BLaER1 (cell line): ENCODE results near the gene ADCYAP1R1.
A peak's percentile ranks its signal among the peaks of the same experiment; 100 is the strongest.

Experiments used
- H3K27ac ChIP-seq: shearing (Covaris generic); formaldehyde crosslinking; 2 replicates; pipeline ENCODE4 v1.8.1; 2022
- H3K27me3 ChIP-seq: shearing (Covaris generic); formaldehyde crosslinking; 2 replicates; pipeline ENCODE4 v1.8.1; 2022
- H3K36me3 ChIP-seq: shearing (Covaris generic); formaldehyde crosslinking; 2 replicates; pipeline ENCODE4 v1.8.1; 2022
- H3K4me1 ChIP-seq: shearing (Covaris generic); formaldehyde crosslinking; 2 replicates; pipeline ENCODE4 v1.8.1; 2022
- H3K4me2 ChIP-seq: shearing (Covaris generic); formaldehyde crosslinking; 2 replicates; pipeline ENCODE4 v1.8.1; 2022
- H3K4me3 ChIP-seq: shearing (Covaris generic); formaldehyde crosslinking; 2 replicates; pipeline ENCODE4 v1.8.1; 2022
- H3K9ac ChIP-seq: shearing (Covaris generic); formaldehyde crosslinking; 2 replicates; pipeline ENCODE4 v1.8.1; 2022
- H3K9me3 ChIP-seq: shearing (Covaris generic); formaldehyde crosslinking; 2 replicates; pipeline ENCODE4 v1.8.1; 2022
- H4K20me1 ChIP-seq: shearing (Covaris generic); formaldehyde crosslinking; 2 replicates; pipeline ENCODE4 v1.8.1; 2022
- Cebpa-rat ChIP-seq: shearing (Covaris generic); IDR thresholded peaks from 2 replicates; pipeline ENCODE4 v1.8.1; 2022

The ADCYAP1R1 gene

DNA sequence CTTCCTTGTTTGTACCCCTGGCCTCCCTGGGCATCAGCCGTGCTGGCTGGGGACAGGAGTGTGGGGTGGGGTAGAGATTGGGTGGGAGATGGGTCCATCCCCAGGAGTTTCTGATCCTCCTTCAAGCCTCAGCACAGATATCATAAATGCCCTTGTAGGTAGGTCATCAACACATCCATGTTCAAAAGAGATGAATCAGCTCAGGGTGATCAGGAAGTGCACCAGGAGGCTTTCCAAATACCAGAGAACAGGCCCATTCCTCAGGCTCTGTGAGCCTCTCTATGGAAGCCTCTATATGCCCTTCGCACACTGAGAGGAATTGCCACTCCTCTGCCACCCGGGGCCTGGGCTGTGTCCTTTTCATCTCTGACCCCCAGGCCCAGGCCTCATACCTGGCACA is 31.9 kb upstream of the ADCYAP1R1 start:
- H3K27me3 ChIP-seq, result no peaks in the 10 kb centered on the region
- peaks cover 17% of the 10 kb centered on the region for H3K4me1 ChIP-seq
- H3K27ac ChIP-seq, result no peak overlapping the region
- no peaks in the 10 kb centered on the region for H4K20me1 ChIP-seq
- no peak overlapping the region for H3K4me2 ChIP-seq
- H3K9me3 ChIP-seq, result no peaks in the 10 kb centered on the region
- no peak overlapping the region for H3K9ac ChIP-seq
- no peak overlapping the region for H3K4me3 ChIP-seq
- TF ChIP-seq Cebpa-rat, result no peak
- H3K36me3 ChIP-seq, result no peaks in the 10 kb centered on the region

DNA sequence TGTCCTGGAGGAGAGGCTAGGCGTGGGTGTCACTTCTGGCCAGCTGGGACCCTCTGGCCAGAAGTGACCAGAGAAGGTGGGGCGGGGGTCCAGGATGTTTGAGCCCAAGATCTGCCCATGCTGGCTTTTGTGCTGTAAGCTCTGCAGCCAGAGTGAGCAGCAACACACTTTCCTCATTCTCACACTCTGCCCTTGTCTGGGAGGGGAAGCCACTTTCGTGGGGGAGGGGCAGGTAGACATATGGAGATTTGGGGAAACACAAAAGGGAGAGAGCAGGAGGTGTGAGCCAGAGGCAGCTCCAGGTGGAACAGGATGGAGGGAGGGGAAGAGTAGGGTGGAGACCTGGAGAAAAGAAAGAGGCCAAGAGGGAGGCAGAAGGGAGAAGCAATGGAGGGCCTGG is 31.5 kb upstream of the ADCYAP1R1 start:
- H3K4me1 ChIP-seq, result peaks cover 17% of the 10 kb centered on the region
- H3K9ac ChIP-seq, result no peak overlapping the region
- no peaks in the 10 kb centered on the region for H4K20me1 ChIP-seq
- no peak overlapping the region for H3K4me3 ChIP-seq
- no peaks in the 10 kb centered on the region for H3K36me3 ChIP-seq
- H3K27me3 ChIP-seq, result no peaks in the 10 kb centered on the region
- no peak overlapping the region for H3K4me2 ChIP-seq
- H3K9me3 ChIP-seq, result no peaks in the 10 kb centered on the region
- no peak for TF ChIP-seq Cebpa-rat
- no peak overlapping the region for H3K27ac ChIP-seq

DNA sequence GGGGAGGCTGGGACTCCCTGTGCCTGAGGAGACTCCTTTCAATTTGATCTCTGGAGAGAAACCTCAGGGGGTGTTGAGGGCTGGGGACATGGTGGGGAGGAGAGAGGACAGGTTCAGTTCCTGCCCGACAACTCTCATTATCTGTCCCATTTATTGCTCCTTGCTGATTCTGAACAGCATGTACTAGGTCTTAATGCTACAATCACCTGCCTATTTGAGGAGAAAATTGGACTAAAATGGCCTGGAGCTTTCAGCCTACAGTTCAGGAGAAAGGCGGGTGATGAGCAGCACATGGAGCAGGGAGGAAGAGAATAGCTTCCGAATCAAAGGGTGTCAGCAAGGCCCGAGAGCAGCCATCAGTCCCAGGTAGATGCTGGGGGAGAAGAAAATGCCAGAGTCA is 30.0 kb upstream of the ADCYAP1R1 start:
- Histone ChIP-seq H3K9me3 (no peaks in the 10 kb centered on the region), H3K27me3 (no peaks in the 10 kb centered on the region; the same call in 1 of the 2 replicates), H4K20me1 (no peaks in the 10 kb centered on the region), H3K27ac (no peak overlapping the region), H3K9ac (no peak overlapping the region), H3K4me3 (no peak overlapping the region), H3K36me3 (no peaks in the 10 kb centered on the region), H3K4me2 (no peak overlapping the region), H3K4me1 (peaks cover 17% of the 10 kb centered on the region)
- no peak for TF ChIP-seq Cebpa-rat

DNA sequence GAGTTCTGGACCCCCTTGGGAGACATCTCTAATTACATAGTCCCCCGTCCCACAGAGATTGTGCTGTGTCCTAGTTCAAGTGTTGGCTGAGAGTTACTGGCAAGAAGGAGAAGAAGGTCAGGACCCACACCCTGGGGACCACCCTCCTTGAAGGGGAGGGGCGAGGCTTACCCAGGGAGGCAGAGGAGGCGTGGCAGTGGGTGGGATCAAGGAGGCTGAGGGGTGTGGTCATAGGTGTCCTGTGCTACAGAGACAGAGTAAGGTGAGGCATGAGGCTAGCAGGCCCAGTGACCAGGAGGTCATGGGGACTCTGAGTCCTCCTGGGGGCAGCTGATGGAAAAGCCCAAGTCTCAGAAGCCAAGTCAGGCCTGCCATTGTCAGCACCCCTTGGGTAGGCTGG is 29.4 kb upstream of the ADCYAP1R1 start:
- Histone ChIP-seq H3K27me3 (no peaks in the 10 kb centered on the region; the same call in 1 of the 2 replicates), H3K4me1 (peaks cover 17% of the 10 kb centered on the region), H3K27ac (no peak overlapping the region), H3K36me3 (no peaks in the 10 kb centered on the region), H3K4me3 (no peak overlapping the region), H4K20me1 (no peaks in the 10 kb centered on the region), H3K4me2 (no peak overlapping the region), H3K9ac (no peak overlapping the region), H3K9me3 (no peaks in the 10 kb centered on the region)
- TF ChIP-seq Cebpa-rat, result no peak

DNA sequence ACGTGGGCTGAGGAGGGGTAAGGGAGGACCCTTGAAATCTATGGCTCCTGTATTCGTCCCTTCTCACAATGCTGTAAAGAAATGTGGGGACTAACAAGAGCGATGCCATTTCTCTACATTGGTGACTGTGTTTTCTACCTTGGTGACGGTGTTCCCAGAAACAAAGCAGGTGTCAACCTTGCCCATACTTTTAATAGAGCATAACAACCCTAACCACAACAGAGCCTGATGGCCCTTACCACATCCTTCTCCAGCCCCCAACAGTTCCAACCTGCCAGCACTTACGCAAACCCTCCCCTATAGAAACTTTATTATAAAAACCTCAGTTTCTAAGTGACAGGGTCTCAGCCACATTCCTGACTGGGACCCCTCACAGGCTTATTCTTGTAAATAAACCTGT is 28.2 kb upstream of the ADCYAP1R1 start:
- Histone ChIP-seq H3K4me1 (peaks cover 17% of the 10 kb centered on the region), H4K20me1 (no peaks in the 10 kb centered on the region), H3K9me3 (no peaks in the 10 kb centered on the region), H3K27ac (no peak overlapping the region), H3K4me2 (peak overlapping the region; percentile 53), H3K9ac (no peak overlapping the region), H3K36me3 (no peaks in the 10 kb centered on the region), H3K27me3 (no peaks in the 10 kb centered on the region; the same call in 1 of the 2 replicates), H3K4me3 (no peak overlapping the region)
- TF ChIP-seq Cebpa-rat, result no peak

DNA sequence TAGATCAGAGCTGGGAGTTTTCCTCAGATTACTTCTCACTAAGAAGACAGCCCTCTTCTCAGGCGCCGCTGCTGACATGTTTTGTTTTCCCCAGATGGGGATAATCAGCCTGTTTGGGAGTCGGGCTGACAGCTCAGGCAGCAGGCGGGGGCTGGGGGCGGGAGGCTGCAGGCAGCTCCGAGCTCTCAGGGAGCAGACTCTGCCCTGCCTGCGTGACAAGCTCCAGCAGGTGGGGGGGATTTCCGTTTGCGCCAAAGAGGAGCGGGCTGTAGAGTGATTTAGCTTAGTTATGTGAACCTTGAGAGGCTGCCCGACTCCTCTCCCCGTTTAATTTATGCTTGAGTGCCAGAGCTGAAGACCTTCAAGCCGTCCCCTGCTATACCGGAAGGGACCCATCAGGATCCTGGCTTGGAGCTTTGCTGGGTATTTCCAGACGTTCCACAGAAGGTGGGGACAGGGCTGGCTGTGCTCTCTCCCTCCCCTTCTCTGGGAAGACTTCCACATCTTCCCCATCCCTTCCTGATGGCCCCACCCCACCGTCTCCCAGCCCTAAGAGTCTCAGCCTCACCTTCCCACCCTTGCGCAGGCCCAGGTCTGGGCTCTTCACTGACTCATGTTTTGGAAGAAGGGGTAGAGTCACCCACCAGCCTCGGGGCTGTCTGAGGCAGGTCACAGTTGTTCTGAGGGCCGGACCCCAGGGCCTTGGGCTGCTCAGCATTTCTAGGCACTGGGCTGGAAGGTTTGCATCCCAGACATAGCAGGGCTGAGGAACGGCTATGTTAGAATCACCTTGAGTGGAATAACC is 24.7 kb upstream of the ADCYAP1R1 start:
- Histone ChIP-seq H3K4me2 (peak overlapping the region; percentile 26), H4K20me1 (no peaks in the 10 kb centered on the region), H3K27me3 (no peaks in the 10 kb centered on the region; the same call in 1 of the 2 replicates), H3K4me1 (peaks cover 13% of the 10 kb centered on the region), H3K27ac (no peak overlapping the region), H3K9me3 (no peaks in the 10 kb centered on the region), H3K9ac (no peak overlapping the region; the same call in 1 of the 2 replicates), H3K4me3 (no peak overlapping the region), H3K36me3 (no peaks in the 10 kb centered on the region)
- no peak for TF ChIP-seq Cebpa-rat

DNA sequence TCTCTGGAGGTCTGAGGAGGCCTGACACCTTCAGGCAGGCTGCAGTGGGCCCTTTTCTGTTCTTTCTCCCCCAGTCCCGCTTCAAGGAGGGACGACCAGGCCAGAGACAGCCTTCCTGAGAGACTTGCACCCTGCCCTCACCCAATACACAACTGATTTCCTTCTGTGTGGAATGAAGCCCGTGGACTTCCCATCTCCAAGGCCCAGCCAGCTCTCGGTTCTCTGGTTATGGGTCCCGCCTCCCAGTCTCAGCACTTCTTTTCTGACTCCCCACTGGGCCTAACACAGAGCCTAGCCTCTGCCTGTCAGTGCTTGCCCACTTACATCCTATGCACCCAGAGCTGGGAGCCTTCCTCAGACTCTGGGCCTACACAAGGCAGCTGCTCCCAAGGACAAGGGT is 24.1 kb upstream of the ADCYAP1R1 start:
- Histone ChIP-seq H3K4me3 (no peak overlapping the region), H3K27ac (no peak overlapping the region), H3K9ac (no peak overlapping the region), H3K4me2 (no peak overlapping the region), H3K27me3 (no peaks in the 10 kb centered on the region; the same call in 1 of the 2 replicates), H3K4me1 (peaks cover 13% of the 10 kb centered on the region), H4K20me1 (no peaks in the 10 kb centered on the region), H3K9me3 (no peaks in the 10 kb centered on the region), H3K36me3 (no peaks in the 10 kb centered on the region)
- TF ChIP-seq Cebpa-rat, result no peak

DNA sequence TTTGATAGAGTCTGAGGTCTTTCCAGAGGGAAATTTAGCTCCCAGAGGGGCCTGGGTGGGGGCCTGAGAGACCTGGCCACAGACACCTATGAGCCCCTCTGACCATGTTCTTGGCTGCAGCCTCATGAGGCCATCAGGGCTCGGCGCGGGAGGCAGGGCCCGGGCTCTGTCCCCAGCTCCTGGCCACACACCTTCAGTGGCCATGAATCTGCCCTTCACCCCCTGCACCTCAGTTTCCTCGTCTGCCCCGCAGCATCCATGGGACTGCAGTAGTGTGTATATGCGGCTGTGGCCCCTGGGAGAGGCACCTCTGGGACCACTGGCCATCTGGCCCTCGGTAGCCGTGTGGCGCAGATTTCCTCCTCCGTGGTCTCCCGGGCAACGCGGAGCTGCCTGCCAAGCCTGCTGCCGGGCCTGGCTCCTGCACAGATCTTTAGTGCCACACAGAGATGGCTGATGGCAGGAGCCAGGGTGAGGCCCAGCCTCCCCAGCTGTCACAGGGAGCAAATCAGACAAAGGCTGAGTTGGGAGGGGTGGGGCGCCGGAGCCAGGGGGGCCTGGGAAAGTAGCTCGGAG is 23.6 kb upstream of the ADCYAP1R1 start:
- Histone ChIP-seq H4K20me1 (no peaks in the 10 kb centered on the region), H3K27ac (no peak overlapping the region), H3K36me3 (no peaks in the 10 kb centered on the region), H3K4me2 (no peak overlapping the region), H3K4me1 (peaks cover 13% of the 10 kb centered on the region), H3K27me3 (no peaks in the 10 kb centered on the region; the same call in 1 of the 2 replicates), H3K9ac (no peak overlapping the region), H3K9me3 (no peaks in the 10 kb centered on the region), H3K4me3 (no peak overlapping the region)
- no peak for TF ChIP-seq Cebpa-rat

DNA sequence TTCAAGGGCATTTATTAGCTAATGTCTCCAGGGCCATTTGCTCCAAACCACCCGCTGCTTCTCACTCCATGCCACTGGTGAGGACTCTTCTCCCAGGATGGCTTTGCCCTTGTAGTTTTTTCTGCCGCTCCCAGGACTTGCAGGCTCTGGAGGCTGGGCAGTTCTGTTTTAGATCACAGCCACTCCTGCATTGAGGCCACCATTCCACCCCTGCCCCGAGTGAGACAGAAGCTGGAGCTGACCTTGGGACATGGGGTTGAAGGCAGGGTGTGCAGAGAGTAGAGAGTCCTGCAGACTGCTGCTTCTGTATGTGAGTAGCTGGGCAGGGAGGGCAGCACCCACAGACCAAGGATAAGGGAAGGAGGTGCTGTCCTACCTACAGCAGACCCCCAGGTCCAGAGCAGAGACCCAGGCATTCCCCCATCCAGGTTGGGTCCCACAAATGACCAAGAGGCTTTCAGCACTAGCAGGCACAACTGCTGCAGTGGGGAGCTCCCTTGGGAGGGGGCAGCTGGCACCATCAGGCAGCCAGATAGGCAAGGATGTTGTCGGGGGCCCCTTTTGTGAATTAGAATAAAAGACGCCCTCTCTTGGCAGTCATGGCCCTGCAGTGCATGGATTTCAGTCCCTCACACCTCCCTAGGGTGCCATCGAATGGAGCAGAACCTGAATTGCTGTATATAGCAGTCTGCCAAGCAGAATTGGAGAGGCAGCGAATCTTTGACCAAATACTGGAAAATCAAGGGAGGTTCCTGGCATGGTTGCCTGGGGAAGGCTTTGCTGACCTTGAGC is 22.7 kb upstream of the ADCYAP1R1 start:
- Histone ChIP-seq H3K36me3 (no peaks in the 10 kb centered on the region), H3K9me3 (no peaks in the 10 kb centered on the region), H3K4me2 (no peak overlapping the region), H3K9ac (no peak overlapping the region), H3K27me3 (no peaks in the 10 kb centered on the region; the same call in 1 of the 2 replicates), H3K4me3 (no peak overlapping the region), H4K20me1 (no peaks in the 10 kb centered on the region), H3K4me1 (peaks cover 3% of the 10 kb centered on the region), H3K27ac (no peak overlapping the region)
- no peak for TF ChIP-seq Cebpa-rat
